Amniotic stem cell (primary cell): Measurements from ENCODE around the gene WWOX.

Experiments
- DNase-seq: peaks from one replicate; lab custom pipeline; 2025; lab: John Stamatoyannopoulos, UW

WWOX gene

DNA sequence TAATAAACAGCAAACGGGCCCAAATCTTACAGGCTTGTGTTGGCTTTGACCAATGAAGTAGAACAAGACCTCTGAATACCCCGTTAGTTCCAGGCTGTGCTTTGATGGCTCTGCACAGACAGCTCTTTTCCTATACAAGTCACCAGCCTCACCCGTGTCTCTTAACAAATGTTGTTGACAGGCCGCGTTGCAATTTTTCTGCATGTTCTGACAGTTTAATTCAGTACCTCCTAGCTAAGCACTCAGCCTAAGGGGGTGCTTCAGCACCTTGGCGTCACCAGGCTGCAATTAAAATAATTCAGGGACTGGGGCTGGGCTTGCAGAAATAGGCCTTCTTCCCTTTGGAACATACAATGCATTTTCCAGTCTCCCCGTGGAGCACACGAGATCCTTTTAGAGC lies 1001.0 kb downstream of the WWOX start:
- DNase-seq = no peak

- no peak for DNase-seq
These were observed 1002.0 kb downstream of the WWOX start for GRCh38 chr16:79101491-79101890.

DNA sequence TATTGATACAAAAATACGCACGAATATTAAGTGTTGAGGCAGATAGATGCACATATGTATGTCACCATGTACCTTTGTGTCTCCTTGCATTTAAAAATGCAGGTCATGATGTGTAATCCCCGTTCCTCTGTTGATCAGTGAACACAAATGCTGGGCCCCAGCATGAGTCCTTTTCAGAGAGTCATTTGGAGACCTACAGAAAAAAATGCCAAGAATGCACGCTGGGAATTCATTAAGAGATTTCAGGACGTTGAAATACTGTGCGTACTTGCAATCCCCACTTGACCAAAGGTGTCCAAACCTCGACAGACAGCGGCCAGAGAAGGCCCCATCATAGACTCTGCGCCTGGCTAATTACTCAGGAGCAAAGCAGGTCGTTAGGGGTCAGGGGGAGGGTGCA lies 1005.1 kb downstream of the WWOX start:
- no peak for DNase-seq

DNA sequence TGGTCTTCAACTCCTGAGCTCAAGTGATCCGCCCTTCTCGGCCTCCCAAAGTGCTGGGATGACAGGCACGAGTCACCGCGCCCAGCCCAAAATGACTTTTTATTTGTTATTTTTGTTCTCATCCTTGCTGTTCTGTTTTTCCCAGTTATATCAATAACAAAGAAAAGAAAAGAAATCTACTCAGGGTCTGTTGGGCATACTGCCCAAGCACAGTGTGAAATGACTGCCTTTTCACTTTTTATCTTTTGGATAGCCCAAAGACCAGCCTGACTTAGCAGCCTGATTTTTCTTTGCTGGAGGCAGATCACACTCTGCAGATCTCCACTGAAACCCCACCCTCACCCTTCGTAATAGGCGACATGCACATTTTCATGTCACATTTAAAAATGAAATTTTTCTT lies 1007.8 kb downstream of the WWOX start:
- DNase-seq = no peak

GRCh38 chr16:79109771-79110170 lies 1010.3 kb downstream of the WWOX start:
- DNase-seq = no peak

DNA sequence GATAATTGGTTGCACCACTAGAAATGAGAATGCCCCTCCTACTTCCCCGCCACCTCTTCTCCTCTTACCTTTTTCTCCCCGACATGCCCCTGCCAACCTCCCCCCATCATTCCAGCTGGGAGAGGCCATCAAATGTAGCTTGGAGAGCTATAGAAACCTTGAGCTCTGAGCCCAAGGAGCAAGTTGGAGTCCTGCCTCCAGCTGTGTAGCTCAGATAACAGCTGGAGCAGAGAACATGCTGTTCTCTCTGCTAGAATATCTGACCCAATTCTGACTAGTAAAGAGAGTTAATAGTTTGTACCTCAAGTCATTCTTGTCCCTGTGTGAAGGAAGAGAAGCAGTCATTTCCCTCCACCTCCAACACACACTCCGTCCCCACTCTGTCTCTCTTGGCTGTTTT lies 1010.8 kb downstream of the WWOX start:
- no peak for DNase-seq

GRCh38 chr16:79110953-79111352 lies 1011.5 kb downstream of the WWOX start:
- DNase-seq = no peak

GRCh38 chr16:79112462-79112861 lies 1013.0 kb downstream of the WWOX start:
- no peak for DNase-seq

- no peak for DNase-seq
These were observed 1014.4 kb downstream of the WWOX start for GRCh38 chr16:79113826-79114225.

GRCh38 chr16:79114759-79115158 lies 1015.3 kb downstream of the WWOX start:
- DNase-seq = no peak

DNA sequence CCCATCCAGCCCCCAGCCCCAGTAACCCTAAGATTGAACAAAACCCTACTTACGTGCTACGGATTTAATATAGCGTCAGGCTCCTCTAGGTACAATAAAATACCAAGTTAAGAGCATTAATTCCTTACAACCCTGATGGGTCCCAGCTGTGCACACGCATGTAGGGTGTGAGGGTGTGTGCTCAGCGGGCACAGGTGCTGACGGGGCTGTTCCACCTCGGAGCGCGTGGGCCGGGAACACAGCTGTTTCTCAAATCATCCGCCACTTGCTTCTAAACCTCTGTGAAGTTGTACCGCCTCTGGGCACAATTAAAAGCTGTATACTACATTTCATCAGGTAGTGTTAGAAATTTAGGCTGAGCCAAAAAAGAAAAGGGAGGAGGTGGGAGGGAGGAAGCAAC lies 1022.5 kb downstream of the WWOX start:
- no peak for DNase-seq

DNA sequence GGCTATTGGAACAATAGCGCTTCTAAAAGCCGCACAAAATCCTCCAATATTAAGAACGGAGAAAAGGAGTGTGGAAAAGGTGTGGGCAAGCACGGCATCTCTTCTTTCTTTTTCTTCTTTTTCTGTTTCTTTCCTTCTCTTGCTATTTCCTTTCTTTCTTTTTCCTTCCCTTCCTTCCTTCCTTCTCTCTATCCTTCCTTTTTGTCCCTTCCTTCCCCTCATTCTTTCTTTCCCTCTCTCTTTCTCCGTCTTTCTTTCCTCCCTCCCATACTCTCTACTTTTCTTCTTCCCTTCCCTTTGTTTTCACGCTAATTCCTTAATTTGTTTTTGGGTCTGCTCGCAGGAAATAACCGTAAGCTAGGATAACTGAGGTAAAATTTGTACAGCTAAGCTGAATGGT lies 1022.9 kb downstream of the WWOX start:
- DNase-seq = no peak

- no peak for DNase-seq
These were observed 1024.7 kb downstream of the WWOX start for GRCh38 chr16:79124016-79124756.

DNA sequence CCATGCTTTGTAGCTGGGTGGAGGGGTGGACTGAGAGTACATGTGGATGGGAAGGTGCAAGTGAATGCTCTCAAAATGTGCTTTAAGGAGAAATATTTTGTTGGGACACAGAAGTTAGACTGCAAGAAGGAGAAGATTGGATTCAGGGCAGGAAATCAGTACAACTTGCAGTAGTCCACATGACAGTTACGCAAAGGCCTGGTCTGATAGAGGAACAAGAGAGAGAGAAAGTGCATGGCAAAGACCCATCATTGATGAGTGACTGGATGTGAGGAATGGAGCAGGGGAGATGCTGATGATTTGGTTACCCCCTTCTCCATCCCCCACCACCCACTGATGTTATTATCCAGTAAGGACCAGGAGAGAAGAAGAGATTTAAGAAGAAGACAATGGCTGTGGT lies 1028.3 kb downstream of the WWOX start:
- DNase-seq = no peak

DNA sequence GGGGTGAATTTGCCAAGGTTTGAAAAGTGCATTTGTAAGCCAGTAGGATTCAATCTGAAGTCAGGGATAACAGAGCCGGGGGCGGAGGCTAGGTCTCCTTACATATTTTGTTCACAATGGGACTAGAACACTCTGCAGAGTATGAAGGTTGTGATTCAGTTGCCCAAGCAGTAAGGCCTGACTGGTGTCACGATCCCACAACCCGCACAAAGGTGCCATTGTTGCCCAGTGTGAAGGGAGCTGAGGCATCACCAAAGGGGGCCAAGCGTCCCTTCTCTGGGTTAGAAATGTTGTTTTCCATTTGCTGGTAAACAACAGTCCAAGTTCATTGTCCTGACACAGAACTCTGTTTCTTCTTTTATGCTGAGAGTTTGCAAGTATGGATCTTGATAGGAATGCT lies 1029.3 kb downstream of the WWOX start:
- DNase-seq = no peak

- DNase-seq = no peak
These were observed 1031.2 kb downstream of the WWOX start for GRCh38 chr16:79130616-79131015.

- DNase-seq = no peak
These were observed 1032.0 kb downstream of the WWOX start for GRCh38 chr16:79131321-79132075.

- no peak for DNase-seq
These were observed 1033.2 kb downstream of the WWOX start for GRCh38 chr16:79132701-79133100.

- DNase-seq = no peak
These were observed 1034.8 kb downstream of the WWOX start for GRCh38 chr16:79134300-79134699.

DNA sequence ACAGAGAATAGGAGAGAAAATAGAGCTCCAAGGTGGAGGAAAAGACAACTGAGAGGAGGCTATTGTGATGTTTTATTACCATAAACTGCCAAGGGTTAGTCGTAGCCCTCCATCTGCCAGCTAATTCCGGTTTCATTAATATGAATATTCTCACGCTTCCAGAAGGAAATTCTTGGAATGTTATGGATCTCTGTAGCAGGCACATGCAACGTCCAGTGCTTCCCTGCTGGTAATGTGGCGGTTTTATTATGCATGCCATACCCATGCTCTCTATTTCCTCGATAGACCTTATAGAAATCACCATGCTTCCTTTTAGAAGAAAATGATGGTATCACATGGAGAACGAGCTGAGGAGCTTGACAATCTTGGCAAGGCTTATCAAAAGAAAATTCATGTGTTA lies 1037.5 kb downstream of the WWOX start:
- DNase-seq = no peak

- no peak for DNase-seq
These were observed 1038.0 kb downstream of the WWOX start for GRCh38 chr16:79137426-79137939.

DNA sequence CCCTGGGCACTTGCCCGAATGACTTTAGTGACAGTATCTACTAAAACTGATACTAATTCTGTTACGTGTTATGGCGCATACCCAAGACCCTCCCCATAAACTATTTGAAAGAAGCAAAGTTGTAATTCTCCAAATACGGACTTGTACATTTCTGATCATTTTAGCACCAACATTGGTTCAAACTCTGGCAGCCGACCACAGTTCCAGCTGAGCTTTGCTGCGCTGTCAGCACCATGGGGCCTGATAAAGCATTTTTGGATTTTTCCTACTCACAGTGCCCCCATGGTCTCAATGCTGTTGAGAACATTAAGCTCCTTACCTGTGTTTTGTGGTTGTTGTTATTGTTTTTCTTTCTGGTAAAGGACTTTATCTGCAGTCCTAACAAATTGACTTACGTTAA lies 1040.3 kb downstream of the WWOX start:
- no peak for DNase-seq

DNA sequence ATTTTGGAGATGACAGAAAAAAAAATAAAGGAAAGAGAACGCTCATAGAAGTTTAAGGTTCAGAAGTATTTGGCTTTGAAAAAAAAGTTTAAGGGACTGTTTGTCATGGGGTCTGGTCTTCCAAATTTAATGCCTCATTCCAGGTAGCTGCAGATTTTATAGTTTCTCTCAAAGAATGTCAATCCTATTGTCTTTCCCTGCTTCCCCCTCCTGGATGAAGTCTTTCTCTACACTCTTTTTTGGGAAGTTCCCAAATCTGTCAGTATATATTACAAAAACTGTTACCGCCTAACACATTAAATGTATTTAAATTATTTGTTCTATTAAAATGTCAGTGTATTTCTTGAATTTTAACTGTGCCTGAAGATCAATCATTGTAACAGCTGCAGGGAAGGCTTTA lies 1043.6 kb downstream of the WWOX start:
- DNase-seq = no peak

- no peak for DNase-seq
These were observed 1050.7 kb downstream of the WWOX start for GRCh38 chr16:79150151-79150550.
